ENCODE results near the gene STIP1.
"Not testable (repeated sequence)": the region's sequence is repeated elsewhere in the genome, so short reads cannot be mapped to it uniquely, and the experiment has no call there.

Gene STIP1

GRCh38 chr11:64240435-64241240 is 54.7 kb downstream of the STIP1 start, which contains the start of gene FKBP2:
TSS of gene FKBP2 (plus strand) at chr11:64241095. CDS start at chr11:64242388, 1,293 bp downstream.
- DNase-seq = peak; percentile 98

DNA sequence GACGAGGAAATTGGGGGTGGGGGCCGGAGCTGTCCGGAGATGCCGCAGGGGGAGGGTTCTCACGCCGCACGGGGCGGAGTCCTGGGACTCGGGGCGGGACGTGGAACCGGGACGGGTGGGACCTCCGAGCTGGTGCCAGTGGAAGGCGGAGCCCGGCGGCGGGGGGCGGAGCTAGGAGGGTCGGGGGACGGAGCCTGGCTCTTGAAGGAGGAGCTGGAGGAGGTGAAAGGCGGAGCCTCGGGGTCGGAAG is 55.2 kb downstream of the STIP1 start:
- DNase-seq = peak; percentile 100

DNA sequence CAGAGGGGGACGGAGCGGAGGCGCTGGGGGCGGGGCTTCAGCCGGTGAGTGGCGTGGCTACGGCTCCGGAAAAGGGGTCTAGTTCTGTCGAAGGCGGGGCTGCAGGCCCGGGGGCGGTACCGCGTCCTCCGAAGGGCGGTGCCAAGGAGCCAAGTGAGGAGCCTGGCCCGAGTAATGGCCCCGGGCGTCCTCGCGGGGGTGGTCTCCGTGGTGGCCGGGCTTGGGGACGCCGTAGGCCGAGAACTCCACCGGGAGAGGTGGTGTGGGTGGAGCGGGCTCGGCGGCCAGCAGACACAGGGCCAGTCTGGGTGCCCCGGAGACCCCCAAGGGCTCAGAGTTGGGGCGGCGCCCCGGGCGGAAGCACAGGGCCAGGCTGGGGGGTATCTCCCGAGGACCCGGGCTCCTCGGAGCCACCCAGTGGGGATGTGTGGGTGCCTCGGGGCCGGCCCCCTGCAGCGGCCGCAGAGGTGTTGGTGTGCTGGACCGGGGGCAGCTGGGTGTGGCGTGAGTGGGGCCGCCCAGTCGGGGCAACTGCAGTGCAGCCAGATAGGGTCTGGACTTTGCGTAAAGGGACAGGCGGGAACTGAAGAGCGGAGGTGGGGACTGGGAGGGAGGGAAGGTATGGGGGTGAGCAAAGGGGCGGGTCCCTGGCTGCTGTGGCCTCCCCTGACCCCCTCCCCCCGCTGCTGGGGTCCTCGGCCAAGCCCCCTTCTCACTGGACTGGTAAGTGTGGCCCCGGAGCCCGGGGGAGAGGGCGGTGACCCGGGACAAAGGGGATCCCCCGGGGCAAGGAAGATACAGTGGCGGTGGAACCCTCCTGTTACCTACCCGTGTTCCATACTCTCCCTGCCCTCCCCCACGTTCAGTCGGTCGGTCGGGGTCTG is 55.8 kb downstream of the STIP1 start:
- no peak for DNase-seq

DNA sequence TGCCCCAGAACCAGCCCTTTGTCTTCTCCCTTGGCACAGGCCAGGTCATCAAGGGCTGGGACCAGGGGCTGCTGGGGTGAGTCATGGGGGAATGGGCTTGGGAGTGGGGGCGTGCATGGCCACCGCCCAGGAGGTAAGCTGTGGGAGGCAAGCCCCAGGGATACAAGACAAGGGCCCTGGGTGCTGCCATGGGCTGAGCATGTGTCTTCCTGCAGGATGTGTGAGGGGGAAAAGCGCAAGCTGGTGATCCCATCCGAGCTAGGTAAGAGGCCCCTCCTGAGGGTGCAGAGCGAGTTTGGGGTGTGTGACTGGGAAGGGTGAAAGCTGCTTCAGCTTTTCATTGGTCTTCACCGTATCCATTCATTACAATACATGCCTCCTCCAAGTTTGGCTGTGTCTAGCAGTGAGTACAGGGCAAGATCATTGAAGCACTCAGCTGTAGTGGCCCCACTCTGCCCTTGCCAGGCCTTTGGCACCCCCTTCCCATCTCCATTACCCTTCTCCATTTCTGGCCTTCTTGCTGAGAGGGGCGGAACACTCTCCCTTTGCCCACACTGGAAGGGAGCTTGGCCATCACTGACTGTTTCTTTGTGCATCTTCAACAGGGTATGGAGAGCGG is 57.4 kb downstream of the STIP1 start:
- no peak for DNase-seq

- DNase-seq = no peak
These were observed 58.1 kb downstream of the STIP1 start for GRCh38 chr11:64244107-64244506.

- DNase-seq = no peak
These were observed 59.0 kb downstream of the STIP1 start for GRCh38 chr11:64244966-64245365.

- no peak for DNase-seq
These were observed 59.4 kb downstream of the STIP1 start for GRCh38 chr11:64245401-64245796.

DNA sequence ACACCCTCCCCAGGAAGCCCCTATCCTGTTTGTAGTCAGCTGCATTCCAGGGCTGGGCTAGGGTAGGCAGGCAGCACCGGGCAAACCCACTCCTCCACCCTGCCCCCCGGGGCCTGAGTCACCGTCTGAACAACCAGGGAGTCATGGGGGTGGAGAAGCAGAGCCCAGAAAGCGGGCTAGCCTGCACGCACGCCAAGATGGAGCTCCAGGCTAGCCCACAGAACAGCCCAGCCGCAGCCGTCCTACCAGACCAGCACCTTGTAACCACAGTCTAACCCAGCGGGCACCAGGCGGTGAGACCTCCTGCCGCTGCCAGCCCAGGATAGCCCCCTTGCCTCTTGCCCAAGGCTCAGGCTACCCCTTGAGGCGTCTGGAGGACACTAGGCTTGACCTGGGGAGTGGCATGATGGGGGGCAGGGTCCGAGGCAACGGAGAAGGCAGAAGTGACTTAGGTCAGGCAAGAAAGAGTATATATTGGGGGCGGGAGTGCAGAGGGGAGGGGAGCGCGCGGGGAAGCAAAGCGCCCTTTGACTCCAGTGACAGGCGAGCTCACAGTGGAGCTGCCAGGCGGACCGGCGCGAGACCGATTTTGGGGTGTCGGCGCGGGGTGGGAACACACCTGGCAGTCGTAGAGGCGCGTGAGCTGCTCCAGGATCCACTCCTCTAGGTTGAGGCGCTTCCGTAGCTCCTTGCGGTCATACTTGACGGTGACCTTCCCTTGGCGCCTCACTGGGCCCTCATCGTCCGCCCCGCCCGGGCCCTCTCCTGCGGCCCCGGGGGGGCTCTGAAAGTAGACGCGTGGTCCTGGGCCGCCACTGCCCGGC is 60.0 kb downstream of the STIP1 start:
- DNase-seq = peak; percentile 86

DNA sequence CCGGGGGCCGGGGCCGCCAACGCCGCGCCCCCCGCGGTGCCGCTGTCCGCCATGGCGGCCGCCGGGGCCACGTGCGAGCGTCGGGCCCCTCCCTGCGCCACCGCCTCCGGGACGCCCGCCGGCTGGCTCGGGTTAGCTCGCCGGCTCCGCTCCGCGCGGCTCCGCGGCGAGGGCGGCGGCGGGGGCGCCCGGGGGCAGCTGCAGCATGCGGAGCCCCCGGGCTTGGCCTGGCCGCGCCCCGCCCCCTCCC is 60.6 kb downstream of the STIP1 start:
- not testable (repeated sequence) for DNase-seq

DNA sequence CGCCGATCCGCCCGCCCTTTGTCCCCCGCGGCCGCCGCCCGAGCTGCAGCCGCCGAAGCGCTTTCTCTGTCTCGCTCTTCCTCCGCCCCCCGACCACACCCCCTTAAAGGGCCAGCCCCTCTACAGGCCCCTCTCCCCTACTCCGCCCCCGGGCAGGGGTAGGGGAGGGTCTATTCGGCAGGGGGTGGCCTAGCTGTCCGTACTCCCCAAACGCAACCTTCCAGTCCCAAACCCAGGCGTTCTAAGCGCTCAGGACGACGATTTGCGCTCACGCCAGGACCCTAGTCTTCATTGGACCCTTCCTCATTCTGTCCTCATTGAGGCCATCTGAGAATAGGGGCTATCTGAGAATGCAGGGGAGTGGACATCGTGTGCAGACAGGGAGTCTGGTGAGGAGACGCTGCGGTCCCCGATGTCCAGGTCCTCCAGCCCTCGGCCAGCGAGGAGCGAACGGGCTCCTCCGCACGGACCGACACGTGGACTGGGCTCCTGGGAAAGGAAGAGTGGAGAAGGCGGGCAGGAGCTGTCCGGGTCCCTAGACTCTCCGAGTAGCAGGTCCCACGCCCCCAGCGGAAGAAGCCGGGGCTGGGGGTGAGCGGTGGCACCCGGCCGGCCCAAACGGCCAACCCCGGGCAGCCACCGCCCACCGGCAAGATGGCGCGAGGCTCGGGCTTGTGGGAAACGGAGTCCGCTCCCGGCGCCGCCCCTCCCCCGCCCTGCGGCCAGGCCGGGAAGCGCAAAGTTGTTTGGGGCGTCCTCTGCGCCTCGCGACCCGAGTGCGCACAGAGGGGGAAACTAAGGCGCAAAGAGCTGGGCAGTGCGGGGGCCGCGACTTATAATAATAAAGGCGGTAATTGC is 61.1 kb downstream of the STIP1 start, which contains the start of gene PPP1R14B:
Gene PPP1R14B (minus strand): TSS at position 73 of the 858 bp plus-strand sequence. CDS start 270 bp downstream, outside the sequence.
- DNase-seq = peak; percentile 87

DNA sequence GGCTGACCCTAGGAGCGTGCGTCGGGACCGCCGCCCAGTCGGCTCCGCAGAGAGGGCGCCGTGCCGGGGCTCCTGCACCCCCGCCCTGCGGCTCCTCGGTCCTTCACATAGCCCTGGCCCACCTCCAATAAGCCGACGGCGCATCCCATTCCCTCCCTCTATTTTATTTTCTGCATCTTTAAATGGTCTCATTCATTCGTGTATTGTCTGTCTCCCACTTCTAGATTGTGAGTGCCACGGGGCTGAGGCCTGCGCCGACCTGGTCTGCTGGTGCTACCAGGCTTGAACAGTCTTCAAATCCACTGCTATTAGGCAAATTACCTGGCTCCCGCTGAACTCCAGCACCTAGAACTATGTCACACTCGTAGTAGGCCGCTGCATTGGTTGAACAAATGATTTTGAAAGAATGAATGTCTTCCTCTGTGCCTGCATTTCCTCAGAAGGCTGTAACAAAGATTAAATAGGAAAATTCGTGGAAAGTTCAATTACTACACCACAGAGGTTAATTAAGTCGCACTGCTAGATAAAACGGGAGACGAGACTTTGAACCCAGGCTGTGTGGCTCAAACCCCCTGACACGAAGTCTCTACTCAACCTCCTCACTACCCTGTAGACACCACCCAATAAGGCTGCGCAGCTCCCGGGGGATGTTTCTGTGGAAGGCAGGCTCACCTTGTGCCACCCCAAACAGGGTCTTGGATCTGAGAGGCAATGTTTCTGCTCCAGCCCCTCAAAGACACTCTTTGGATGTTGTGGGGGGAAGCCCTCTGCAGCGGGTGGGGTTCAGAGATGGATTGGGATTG is 62.0 kb downstream of the STIP1 start:
- no peak for DNase-seq

- DNase-seq = no peak
These were observed 62.6 kb downstream of the STIP1 start for GRCh38 chr11:64248578-64248977.

DNA sequence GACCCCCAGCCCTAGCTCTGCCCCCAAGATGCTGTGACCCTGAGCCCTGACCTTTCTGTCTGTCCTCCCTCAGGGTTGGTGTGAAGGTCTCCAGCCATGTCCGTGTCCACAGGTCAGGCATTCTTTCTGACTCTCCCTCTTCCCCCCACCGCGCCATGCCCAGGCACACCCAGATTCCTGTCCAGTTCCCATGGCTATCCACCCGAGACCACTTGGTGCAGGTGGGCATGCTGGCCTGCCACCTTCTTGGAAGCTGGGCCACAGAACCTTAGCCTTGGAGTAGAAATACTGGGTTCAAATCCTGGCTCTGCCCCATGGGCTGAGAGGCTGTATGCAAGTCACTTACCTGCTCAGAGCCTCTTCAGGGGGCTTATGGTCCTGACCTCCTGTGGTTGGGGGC is 63.1 kb downstream of the STIP1 start:
- DNase-seq = no peak

GRCh38 chr11:64249563-64250414 is 63.8 kb downstream of the STIP1 start:
- no peak for DNase-seq

GRCh38 chr11:64250415-64251015 is 64.5 kb downstream of the STIP1 start:
- no peak for DNase-seq

DNA sequence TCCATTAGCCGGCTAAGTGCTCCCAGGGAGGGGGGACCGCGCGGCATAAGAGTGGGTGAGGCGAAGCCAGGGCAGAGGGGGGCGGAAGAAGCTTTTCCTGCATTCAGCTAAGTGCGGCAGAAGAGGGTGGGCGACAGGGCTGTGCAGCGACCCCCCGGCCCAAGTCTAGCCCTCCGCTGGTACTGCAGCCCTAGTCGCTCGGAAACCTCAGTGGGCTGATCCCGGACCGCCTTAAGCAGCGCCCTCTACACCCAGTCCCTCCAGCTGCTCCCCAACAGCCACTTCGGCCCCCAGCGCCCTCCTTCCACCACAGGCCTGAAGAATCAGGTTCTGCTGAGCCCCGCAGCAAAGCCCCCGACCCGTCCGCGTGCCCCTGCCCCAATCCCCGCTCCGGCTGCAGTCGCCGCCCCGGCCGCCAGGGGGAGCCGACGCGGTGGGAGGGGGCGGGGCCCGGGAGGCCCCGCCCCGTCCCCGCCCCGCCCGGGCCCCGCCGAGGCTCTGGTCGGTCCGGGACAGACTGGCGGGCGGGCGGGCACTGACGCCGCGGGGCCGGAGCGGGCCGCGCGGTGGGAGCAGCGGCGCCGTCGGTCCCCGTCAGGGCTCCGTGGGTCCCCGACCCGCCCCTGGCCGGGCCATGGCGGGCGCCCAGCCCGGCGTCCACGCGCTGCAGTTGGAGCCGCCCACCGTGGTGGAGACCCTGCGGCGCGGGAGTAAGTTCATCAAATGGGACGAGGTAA is 65.2 kb downstream of the STIP1 start, which contains the start of gene PLCB3:
Gene PLCB3 (plus strand): TSS at position 515 of the 737 bp plus-strand sequence. CDS start 120 bp downstream, at position 635.
- peak; percentile 64 for DNase-seq

GRCh38 chr11:64251753-64252002 is 65.7 kb downstream of the STIP1 start:
- no peak for DNase-seq

DNA sequence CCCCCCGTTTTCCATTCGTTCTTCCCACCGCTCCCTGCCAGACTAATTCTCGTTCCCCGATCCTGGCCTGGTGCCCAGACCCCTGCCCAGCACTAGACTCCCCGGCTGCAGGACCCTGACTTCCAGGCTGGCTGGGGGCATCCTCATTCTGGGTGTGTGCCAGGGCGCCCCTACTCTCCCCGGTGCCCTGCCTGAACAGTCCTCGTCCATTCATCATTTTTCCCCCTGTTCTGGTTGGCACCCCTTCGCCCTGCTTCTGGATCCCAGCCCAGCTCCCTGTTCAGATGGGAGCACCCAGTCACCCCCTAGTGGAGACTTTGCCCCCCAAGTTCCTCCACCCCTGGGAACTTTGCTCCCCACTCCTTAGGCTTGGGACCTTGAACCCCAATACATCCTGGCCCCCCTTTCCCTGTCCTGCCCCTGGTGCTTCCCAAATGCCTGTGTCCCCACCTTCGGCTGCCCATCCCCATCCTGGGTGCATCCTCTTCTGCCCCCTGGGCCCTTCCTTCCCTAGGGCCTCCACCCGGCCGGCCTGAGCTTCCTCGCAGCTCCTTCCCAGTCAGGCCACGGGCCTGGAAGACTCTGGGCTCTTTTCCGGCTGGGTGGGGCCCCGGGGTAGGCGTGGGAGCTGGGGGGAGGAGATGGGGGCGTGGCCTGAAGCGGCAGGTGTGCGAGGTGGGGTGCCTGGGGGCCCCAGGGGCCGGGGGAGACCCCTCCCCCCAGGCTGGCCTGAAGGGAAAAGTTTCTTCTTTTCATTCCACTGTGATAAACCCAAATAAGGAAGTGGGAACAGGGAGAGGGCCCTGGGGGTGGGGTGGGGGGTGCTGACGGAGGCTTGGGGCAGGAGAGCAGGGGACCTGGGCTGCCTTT is 66.3 kb downstream of the STIP1 start:
- DNase-seq = no peak

Data from stimulated activated CD4-positive, alpha-beta T cell treated with anti-CD3 and anti-CD28 coated beads, Interleukin-4, amount 100 ng/mL, for 1 hour (primary cell).